Transverse colon (tissue), 4 donors: Measurements from ENCODE around the gene NLRC4.

ENCODE experiments used
- POLR2A ChIP-seq: fragments of 450-650 bp; IDR thresholded peaks from one replicate; pipeline ENCODE4 v1.6.1; 2016; ENCODE audit warnings: antibody characterized with exemption, mild to moderate bottlenecking, moderate library complexity
- POLR2AphosphoS5 ChIP-seq, 3 donors: sonication (generic); formaldehyde crosslinking; IDR thresholded peaks; one replicate each; pipeline ENCODE4 v1.6.1; 2016; ENCODE audit warnings: antibody characterized with exemption in 3 of 3
- TF ChIP-seq, protein P1 (sequence below), 5 experiments: fragments of 200-600 bp in 3 of 5; fragments of 450-650 bp in 2 of 5; sonication (generic) in 3 of 5; IDR thresholded peaks; 1 replicate in 2 of 5; 2 replicates in 3 of 5; pipeline ENCODE4 v1.5.1; 2016 to 2017; ENCODE audit warnings: antibody characterized with exemption in 5 of 5, inconsistent platforms in 3 of 5, mild to moderate bottlenecking in 2 of 5, moderate library complexity in 1 of 5

DNA sequence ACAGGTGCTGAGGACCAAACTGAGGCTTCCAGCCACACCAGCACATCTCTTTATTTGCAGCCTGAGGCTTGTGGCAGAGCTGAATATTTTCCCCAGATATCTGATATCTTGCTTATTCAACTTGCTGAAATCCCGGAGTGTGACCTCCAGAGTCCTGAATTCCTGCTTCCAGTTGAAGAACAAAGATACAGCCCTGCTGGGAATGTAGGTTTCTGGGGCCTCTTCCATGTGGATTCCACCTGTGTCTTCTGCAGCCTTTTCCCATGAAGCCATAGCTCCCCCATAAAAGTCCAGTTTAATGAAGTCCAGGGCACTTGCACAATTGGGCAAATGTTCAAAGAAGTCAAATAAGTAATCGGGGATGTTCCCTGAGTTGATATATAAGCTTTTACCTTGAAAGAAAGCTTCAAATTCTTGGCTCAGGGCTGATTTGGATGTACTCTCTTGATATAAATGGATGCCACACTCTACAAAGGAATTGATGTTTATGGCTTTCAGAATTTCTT is 14.9 kb downstream of the NLRC4 start:
- TF ChIP-seq, protein P1, sequence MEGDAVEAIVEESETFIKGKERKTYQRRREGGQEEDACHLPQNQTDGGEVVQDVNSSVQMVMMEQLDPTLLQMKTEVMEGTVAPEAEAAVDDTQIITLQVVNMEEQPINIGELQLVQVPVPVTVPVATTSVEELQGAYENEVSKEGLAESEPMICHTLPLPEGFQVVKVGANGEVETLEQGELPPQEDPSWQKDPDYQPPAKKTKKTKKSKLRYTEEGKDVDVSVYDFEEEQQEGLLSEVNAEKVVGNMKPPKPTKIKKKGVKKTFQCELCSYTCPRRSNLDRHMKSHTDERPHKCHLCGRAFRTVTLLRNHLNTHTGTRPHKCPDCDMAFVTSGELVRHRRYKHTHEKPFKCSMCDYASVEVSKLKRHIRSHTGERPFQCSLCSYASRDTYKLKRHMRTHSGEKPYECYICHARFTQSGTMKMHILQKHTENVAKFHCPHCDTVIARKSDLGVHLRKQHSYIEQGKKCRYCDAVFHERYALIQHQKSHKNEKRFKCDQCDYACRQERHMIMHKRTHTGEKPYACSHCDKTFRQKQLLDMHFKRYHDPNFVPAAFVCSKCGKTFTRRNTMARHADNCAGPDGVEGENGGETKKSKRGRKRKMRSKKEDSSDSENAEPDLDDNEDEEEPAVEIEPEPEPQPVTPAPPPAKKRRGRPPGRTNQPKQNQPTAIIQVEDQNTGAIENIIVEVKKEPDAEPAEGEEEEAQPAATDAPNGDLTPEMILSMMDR (IDR thresholded peaks at IDR 0.05): no peak
- no peak for TF ChIP-seq POLR2A
- TF ChIP-seq POLR2AphosphoS5 (IDR thresholded peaks at IDR 0.05): no peak
